Measurements from ENCODE around the gene ACTL6B. TPM values are rescaled to one million over a fixed set of nuclear protein-coding genes. Genes with fewer than 3 reads are reported as not detected.

Gene ACTL6B
- total RNA-seq, 1 experiment from 2014 or later, result not detected

DNA sequence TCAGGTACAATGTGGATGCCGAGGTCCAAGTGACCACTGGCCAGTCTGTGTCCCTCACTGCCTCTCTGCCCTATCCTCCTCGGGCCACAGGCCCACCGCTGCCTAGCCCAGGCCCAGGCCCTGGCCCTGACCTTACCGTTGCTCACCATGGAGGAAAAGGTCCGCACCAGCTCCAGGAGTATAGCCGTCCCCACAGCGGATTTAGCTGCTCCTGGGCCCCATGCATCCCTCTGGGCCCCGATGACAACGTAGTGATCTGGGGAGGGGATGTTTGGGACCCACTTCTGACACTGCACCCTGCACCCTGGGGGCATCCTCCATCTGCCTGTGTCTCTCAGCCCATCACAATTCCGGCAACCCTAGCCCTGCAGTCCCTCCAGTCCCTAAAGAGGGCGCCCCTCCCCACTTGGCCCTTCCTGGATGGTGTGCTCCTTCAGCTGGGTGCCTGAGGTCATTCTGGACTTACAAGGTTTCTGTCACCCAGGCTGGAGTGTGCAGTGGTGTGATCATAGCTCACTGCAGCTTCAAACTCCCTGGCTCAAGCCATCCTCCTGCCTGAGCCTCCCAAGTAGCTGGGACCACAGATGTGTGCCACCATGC is 27.0 kb downstream of the ACTL6B start:
- no peak overlapping the region for H3K4me3 ChIP-seq
- no peaks in the 10 kb centered on the region for H4K20me1 ChIP-seq (ENCODE audit: insufficient read depth)
- ChIA-PET CTCF (interaction anchor here (0.6 to 0.7 kb wide), 4 partner anchors 9 to 399 kb away, joined by 3 to 11 read pairs (median 6); partner anchors contain the start of genes FBXO24 and LRCH4), POLR2A (ENCODE audit: unreplicated experiment) (interaction anchor here (0.6 kb wide), 1 partner anchor 27 kb away, joined by 3 read pairs; no protein-coding TSS in a partner anchor)
- H3K27me3 ChIP-seq (ENCODE audit: insufficient read depth, low read depth), result no peaks in the 10 kb centered on the region
- intact Hi-C loops (cut with micrococcal nuclease; ENCODE audit: unreplicated experiment), result loop anchor here (5.0 kb wide), 1 partner anchor 43 kb away; the partner anchor contains the start of gene GNB2
- H3K36me3 ChIP-seq (ENCODE audit: low read depth), result no peaks in the 10 kb centered on the region
- DNase-seq, result peak; percentile 54 to 66
- no peak for TF ChIP-seq EZH2 (IDR thresholded peaks at IDR 0.05; ENCODE audit: low read depth)
- TF ChIP-seq, protein P1, sequence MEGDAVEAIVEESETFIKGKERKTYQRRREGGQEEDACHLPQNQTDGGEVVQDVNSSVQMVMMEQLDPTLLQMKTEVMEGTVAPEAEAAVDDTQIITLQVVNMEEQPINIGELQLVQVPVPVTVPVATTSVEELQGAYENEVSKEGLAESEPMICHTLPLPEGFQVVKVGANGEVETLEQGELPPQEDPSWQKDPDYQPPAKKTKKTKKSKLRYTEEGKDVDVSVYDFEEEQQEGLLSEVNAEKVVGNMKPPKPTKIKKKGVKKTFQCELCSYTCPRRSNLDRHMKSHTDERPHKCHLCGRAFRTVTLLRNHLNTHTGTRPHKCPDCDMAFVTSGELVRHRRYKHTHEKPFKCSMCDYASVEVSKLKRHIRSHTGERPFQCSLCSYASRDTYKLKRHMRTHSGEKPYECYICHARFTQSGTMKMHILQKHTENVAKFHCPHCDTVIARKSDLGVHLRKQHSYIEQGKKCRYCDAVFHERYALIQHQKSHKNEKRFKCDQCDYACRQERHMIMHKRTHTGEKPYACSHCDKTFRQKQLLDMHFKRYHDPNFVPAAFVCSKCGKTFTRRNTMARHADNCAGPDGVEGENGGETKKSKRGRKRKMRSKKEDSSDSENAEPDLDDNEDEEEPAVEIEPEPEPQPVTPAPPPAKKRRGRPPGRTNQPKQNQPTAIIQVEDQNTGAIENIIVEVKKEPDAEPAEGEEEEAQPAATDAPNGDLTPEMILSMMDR (conservative IDR thresholded peaks at IDR 0.05), result peak; percentile 65
- H3K4me1 ChIP-seq (replicated peaks; ENCODE audit: insufficient read depth), result peaks cover 9% of the 10 kb centered on the region; the same call in 1 of the 2 replicates
- H3K9me3 ChIP-seq (ENCODE audit: insufficient read depth, low read depth), result no peaks in the 10 kb centered on the region
- H3K79me2 ChIP-seq (ENCODE audit: low read depth), result no peaks in the 10 kb centered on the region
- no peak overlapping the region for H3K4me2 ChIP-seq
- no TSS peak for BruUV-seq (replicated peaks)
- no peaks in the 10 kb centered on the region for H3K9me2 ChIP-seq (ENCODE audit: insufficient read depth)
- no peak overlapping the region for H2AFZ ChIP-seq
- no peak overlapping the region for H3K27ac ChIP-seq
- peaks cover 15% of the 10 kb centered on the region; the same call in 1 of the 2 replicates for H3F3A ChIP-seq (ENCODE audit: insufficient read depth, low read depth)

DNA sequence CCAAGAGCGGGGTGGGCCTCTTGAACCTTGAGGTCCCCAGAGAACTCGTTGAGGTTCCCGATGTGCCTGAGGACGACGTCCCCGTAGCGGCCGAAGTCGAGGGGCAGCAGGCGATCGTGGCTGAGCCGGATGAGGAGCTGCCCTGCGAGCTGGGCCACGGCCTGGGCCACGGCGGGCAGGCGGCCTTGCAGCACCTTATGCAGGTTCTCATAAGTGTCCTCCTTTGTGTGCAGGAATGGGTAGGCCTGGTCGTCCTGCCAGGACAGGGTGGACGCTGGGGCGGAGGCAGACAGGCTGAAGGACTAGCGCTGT is 29.1 kb downstream of the ACTL6B start:
- no peak overlapping the region for H3K4me3 ChIP-seq
- ChIA-PET CTCF (interaction anchor here (0.5 kb wide), 1 partner anchor 90 kb away, joined by 5 read pairs; no protein-coding TSS in a partner anchor), POLR2A (ENCODE audit: unreplicated experiment) (interaction anchor here (0.5 kb wide), 1 partner anchor 191 kb away, joined by 3 read pairs; no protein-coding TSS in a partner anchor)
- no peaks in the 10 kb centered on the region for H3K9me2 ChIP-seq (ENCODE audit: insufficient read depth)
- intact Hi-C loops (cut with micrococcal nuclease; ENCODE audit: unreplicated experiment), result loop anchor here (5.0 kb wide), 1 partner anchor 45 kb away; the partner anchor contains the start of gene GNB2
- no peaks in the 10 kb centered on the region for H4K20me1 ChIP-seq (ENCODE audit: insufficient read depth)
- no peak overlapping the region for H2AFZ ChIP-seq
- no peaks in the 10 kb centered on the region for H3K27me3 ChIP-seq (ENCODE audit: insufficient read depth, low read depth)
- H3K27ac ChIP-seq, result no peak overlapping the region
- TF ChIP-seq, protein P1 (conservative IDR thresholded peaks at IDR 0.05), result no peak
- no peak for TF ChIP-seq EZH2 (IDR thresholded peaks at IDR 0.05; ENCODE audit: low read depth)
- no peaks in the 10 kb centered on the region for H3K36me3 ChIP-seq (ENCODE audit: low read depth)
- H3F3A ChIP-seq (ENCODE audit: insufficient read depth, low read depth), result peaks cover 12% of the 10 kb centered on the region; the same call in 1 of the 2 replicates
- no peaks in the 10 kb centered on the region for H3K9me3 ChIP-seq (ENCODE audit: insufficient read depth, low read depth)
- BruUV-seq (replicated peaks), result no TSS peak
- no peak for DNase-seq
- H3K79me2 ChIP-seq (ENCODE audit: low read depth), result no peaks in the 10 kb centered on the region
- H3K4me1 ChIP-seq (replicated peaks; ENCODE audit: insufficient read depth), result peaks cover 9% of the 10 kb centered on the region; the same call in 1 of the 2 replicates
- H3K4me2 ChIP-seq, result peak overlapping the region; percentile 94; the same call in 1 of the 2 replicates

DNA sequence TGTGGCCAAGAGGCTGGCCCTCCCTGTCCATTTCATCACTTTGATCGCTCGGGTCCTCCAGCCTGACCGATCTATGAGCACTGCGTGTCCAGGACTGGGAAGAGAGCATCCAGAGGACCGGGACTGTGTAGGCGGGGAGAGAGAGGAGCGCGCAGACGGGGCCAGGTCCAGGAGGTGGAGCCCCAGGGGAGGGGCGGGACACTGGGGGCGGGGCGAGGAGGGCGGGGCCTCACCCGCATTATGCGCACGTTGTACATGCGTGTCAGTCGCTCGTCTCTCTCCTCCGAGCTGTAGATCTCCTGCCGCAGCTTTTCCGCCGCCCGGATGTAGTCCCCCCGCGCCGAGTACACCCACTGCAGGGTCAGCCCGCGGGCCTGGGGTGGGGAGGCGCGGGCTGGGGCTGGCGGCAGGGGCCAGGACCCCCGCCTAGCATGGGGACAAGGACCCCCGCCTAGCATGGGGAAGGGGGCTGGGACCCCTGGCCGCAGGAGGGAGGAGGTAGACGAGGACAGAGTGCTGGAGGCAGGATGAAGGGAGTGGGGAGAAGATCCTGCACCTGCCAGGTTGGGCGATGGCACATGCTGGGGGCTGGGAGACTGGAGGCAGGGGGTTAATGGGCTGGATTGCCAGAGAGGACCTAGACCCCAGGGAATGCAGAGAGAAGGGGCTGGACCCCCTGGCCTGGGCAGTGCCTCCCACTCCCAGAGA is 29.6 kb downstream of the ACTL6B start:
- intact Hi-C loops (cut with micrococcal nuclease; ENCODE audit: unreplicated experiment), result loop anchor here (5.0 kb wide), 1 partner anchor 46 kb away; the partner anchor contains the start of gene GNB2
- H3K79me2 ChIP-seq (ENCODE audit: low read depth), result no peaks in the 10 kb centered on the region
- H4K20me1 ChIP-seq (ENCODE audit: insufficient read depth), result no peaks in the 10 kb centered on the region
- CTCF ChIA-PET, result interaction anchor here (0.5 to 0.9 kb wide), 3 partner anchors 11 to 91 kb away, joined by 3 to 5 read pairs (median 5); no protein-coding TSS in a partner anchor
- POLR2A ChIA-PET (ENCODE audit: unreplicated experiment), result interaction anchor here (0.5 to 0.7 kb wide), 2 partner anchors 19 to 190 kb away, joined by 3 to 5 read pairs; no protein-coding TSS in a partner anchor
- H3K9me3 ChIP-seq (ENCODE audit: insufficient read depth, low read depth), result no peaks in the 10 kb centered on the region
- BruUV-seq (replicated peaks), result TSS peak; percentile 34
- TF ChIP-seq EZH2 (IDR thresholded peaks at IDR 0.05; ENCODE audit: low read depth), result no peak
- TF ChIP-seq, protein P1 (conservative IDR thresholded peaks at IDR 0.05), result no peak
- H3F3A ChIP-seq (ENCODE audit: insufficient read depth, low read depth), result peaks cover 12% of the 10 kb centered on the region; the same call in 1 of the 2 replicates
- peak overlapping the region; percentile 80; the same call in 1 of the 2 replicates for H2AFZ ChIP-seq
- H3K9me2 ChIP-seq (ENCODE audit: insufficient read depth), result no peaks in the 10 kb centered on the region
- peak; percentile 62 to 80 for DNase-seq
- no peaks in the 10 kb centered on the region for H3K36me3 ChIP-seq (ENCODE audit: low read depth)
- H3K27me3 ChIP-seq (ENCODE audit: insufficient read depth, low read depth), result no peaks in the 10 kb centered on the region
- peaks cover 9% of the 10 kb centered on the region; the same call in 1 of the 2 replicates for H3K4me1 ChIP-seq (replicated peaks; ENCODE audit: insufficient read depth)
- peak overlapping the region; percentile 94 for H3K4me2 ChIP-seq
- no peak overlapping the region for H3K27ac ChIP-seq
- H3K4me3 ChIP-seq, result peak overlapping the region; percentile 62

Data from PC-9 (cell line).